DOHH2 (cell line): ENCODE results near the gene STOM.

Experiments
- H3F3A ChIP-seq: fragments of 200-600 bp; sonication (generic), shearing (Covaris generic); 2 replicates; pipeline ENCODE4 v1.6.0; 2016; ENCODE audit warnings: antibody characterized with exemption, mild to moderate bottlenecking; ENCODE audit not compliant: control insufficient read depth, insufficient read depth
- H3K27ac ChIP-seq: fragments of 200-600 bp; sonication (generic); 2 replicates; pipeline ENCODE4 v1.5.1; 2014; ENCODE audit warnings: low read depth, mild to moderate bottlenecking, low read length, moderate library complexity
- H3K27me3 ChIP-seq: fragments of 200-600 bp; sonication (generic); 2 replicates; pipeline ENCODE4 v1.6.1; 2014; ENCODE audit warnings: mild to moderate bottlenecking, low read length, mixed read lengths; ENCODE audit not compliant: control insufficient read depth
- H3K36me3 ChIP-seq: fragments of 200-600 bp; sonication (generic); 2 replicates; pipeline ENCODE4 v1.6.1; 2014; ENCODE audit warnings: mild to moderate bottlenecking, low read length, moderate library complexity, mixed read lengths; ENCODE audit not compliant: control insufficient read depth
- H3K4me1 ChIP-seq: fragments of 200-600 bp; sonication (generic); 2 replicates; pipeline ENCODE4 v1.6.1; 2014; ENCODE audit warnings: mild to moderate bottlenecking, low read length, mixed read lengths; ENCODE audit not compliant: control insufficient read depth
- H3K4me2 ChIP-seq: fragments of 200-600 bp; sonication (generic); 2 replicates; pipeline ENCODE4 v1.6.0; 2014; ENCODE audit warnings: mild to moderate bottlenecking, low read length, moderate library complexity
- H3K4me3 ChIP-seq: fragments of 200-600 bp; sonication (generic); 2 replicates; pipeline ENCODE4 v1.5.1; 2014; ENCODE audit warnings: mild to moderate bottlenecking, low read length, mixed read lengths
- H3K79me2 ChIP-seq: fragments of 200-600 bp; sonication (generic); 2 replicates; pipeline ENCODE4 v1.6.1; 2014; ENCODE audit warnings: mild to moderate bottlenecking, low read length, mixed read lengths; ENCODE audit not compliant: control insufficient read depth
- H3K9me2 ChIP-seq: fragments of 200-600 bp; sonication (generic); replicated peaks from 2 replicates; pipeline ENCODE4 v1.6.1; 2014; ENCODE audit warnings: mild to moderate bottlenecking, low read length, mixed read lengths; ENCODE audit not compliant: control insufficient read depth
- H3K9me3 ChIP-seq: fragments of 200-600 bp; sonication (generic); 2 replicates; pipeline ENCODE4 v1.6.1; 2014; ENCODE audit warnings: antibody characterized with exemption, low read length, mixed read lengths; ENCODE audit not compliant: control insufficient read depth, insufficient read depth
- H4K20me1 ChIP-seq: fragments of 200-600 bp; sonication (generic); 2 replicates; pipeline ENCODE4 v1.6.0; 2014; ENCODE audit warnings: low read depth, mild to moderate bottlenecking, antibody characterized with exemption, low read length, moderate library complexity; ENCODE audit not compliant: control insufficient read depth, insufficient read depth
- EZH2phosphoT487 ChIP-seq: fragments of 200-600 bp; sonication (generic); IDR thresholded peaks from 2 replicates; pipeline ENCODE4 v1.6.1; 2017; ENCODE audit warnings: borderline replicate concordance, mild to moderate bottlenecking, antibody characterized with exemption, low read length, moderate library complexity, mixed read lengths
- TF ChIP-seq, protein P1 (sequence below): fragments of 200-600 bp; sonication (generic); IDR thresholded peaks from one replicate; pipeline ENCODE4 v1.5.1; 2014; ENCODE audit warnings: antibody characterized with exemption, mild to moderate bottlenecking, low read depth, low read length; ENCODE audit not compliant: poor library complexity, severe bottlenecking

The STOM gene

DNA sequence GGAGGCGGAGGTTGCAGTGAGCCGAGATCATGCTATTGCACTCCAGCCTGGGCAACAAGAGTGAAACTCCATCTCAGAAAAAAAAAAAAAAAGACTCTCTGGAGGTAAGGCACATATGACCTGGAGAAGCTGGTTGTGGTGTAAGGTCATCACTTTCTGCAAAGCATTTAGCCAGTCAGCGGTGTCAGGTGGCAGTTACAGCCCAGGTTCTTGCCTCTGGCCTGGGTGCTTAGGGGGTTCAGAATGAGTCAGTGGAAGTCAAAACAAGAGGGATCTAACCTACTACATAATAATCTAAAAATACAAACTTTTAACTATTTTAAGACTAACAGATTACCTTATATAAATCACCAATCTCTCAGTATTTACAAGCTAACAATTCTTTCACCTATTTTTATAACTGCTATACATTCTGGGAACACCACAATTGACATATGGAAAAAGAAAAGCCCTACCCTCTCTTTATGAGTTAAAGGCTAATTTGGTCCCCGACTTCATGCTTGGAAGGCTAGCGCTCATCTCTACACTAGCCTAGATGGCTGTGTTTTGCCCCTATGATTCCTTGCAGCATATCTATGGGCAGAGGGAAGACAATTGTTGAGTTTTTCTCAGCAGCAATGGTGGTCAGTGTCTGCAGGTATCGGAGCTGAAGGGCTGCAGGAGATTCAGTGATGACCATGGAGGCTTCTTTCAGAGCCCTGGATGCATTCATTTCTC lies 29.2 kb downstream of the STOM start:
- Histone ChIP-seq H3K4me2 (no peak overlapping the region), H3K79me2 (no peaks in the 10 kb centered on the region), H4K20me1 (no peaks in the 10 kb centered on the region), H3K27me3 (no peaks in the 10 kb centered on the region), H3K9me3 (no peaks in the 10 kb centered on the region), H3K36me3 (no peaks in the 10 kb centered on the region), H3K9me2 (no peaks in the 10 kb centered on the region), H3K4me1 (peaks cover 3% of the 10 kb centered on the region; the same call in 1 of the 2 replicates), H3K27ac (no peak overlapping the region), H3F3A (no peaks in the 10 kb centered on the region), H3K4me3 (no peak overlapping the region)
- TF ChIP-seq EZH2phosphoT487: no peak
- TF ChIP-seq, protein P1, sequence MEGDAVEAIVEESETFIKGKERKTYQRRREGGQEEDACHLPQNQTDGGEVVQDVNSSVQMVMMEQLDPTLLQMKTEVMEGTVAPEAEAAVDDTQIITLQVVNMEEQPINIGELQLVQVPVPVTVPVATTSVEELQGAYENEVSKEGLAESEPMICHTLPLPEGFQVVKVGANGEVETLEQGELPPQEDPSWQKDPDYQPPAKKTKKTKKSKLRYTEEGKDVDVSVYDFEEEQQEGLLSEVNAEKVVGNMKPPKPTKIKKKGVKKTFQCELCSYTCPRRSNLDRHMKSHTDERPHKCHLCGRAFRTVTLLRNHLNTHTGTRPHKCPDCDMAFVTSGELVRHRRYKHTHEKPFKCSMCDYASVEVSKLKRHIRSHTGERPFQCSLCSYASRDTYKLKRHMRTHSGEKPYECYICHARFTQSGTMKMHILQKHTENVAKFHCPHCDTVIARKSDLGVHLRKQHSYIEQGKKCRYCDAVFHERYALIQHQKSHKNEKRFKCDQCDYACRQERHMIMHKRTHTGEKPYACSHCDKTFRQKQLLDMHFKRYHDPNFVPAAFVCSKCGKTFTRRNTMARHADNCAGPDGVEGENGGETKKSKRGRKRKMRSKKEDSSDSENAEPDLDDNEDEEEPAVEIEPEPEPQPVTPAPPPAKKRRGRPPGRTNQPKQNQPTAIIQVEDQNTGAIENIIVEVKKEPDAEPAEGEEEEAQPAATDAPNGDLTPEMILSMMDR: no peak

DNA sequence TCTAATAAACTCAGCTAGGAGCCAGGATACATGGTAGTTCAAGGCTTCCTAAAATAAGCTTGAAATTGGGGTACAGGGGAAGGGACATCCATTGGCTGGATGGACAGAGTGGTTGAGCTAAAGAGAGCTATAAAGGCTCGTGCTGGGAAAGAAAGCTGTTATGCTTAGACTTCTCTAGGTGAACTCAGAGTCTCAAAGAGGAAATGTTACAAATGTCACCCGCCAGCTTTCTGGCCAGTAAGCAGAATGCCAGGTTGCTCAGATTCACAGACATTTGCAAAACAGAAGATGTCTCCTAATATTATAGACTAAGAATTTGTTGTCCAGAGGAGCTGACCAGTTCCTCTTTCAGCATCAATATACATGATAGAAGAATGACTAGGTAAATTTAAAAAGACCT lies 30.6 kb downstream of the STOM start:
- H4K20me1 ChIP-seq: no peaks in the 10 kb centered on the region
- no peaks in the 10 kb centered on the region for H3K9me2 ChIP-seq
- H3F3A ChIP-seq: no peaks in the 10 kb centered on the region
- H3K27me3 ChIP-seq: no peaks in the 10 kb centered on the region
- no peaks in the 10 kb centered on the region for H3K36me3 ChIP-seq
- H3K27ac ChIP-seq: no peak overlapping the region
- TF ChIP-seq, protein P1: no peak
- peaks cover 3% of the 10 kb centered on the region; the same call in 1 of the 2 replicates for H3K4me1 ChIP-seq
- no peaks in the 10 kb centered on the region for H3K9me3 ChIP-seq
- no peaks in the 10 kb centered on the region for H3K79me2 ChIP-seq
- no peak overlapping the region for H3K4me2 ChIP-seq
- H3K4me3 ChIP-seq: no peak overlapping the region

DNA sequence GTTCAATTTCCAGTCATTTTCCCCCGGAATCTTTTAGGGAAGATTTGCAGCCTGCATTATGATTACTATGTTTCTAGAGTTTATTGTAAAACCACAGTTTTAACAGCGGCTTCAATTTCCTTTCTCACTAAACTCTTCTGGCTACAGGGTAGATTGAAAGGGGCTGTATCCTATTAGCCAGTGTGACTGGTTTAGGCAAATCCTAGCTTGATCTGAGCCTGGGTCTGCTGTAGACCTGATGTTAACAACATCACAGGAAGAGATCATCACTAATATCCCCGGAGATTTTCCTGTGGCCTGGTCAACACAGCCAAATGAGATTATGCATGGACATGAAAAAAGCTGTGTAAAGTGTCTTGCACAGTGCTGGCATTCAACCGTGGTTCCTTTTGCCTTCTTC lies 33.4 kb downstream of the STOM start:
- Histone ChIP-seq H3K79me2 (no peaks in the 10 kb centered on the region), H3K9me3 (no peaks in the 10 kb centered on the region), H3K4me2 (no peak overlapping the region), H3K27ac (no peak overlapping the region), H3K36me3 (no peaks in the 10 kb centered on the region), H3K4me3 (no peak overlapping the region), H3F3A (no peaks in the 10 kb centered on the region), H4K20me1 (no peaks in the 10 kb centered on the region), H3K9me2 (no peaks in the 10 kb centered on the region), H3K27me3 (no peaks in the 10 kb centered on the region), H3K4me1 (peaks cover 3% of the 10 kb centered on the region; the same call in 1 of the 2 replicates)
- TF ChIP-seq, protein P1: no peak
- TF ChIP-seq EZH2phosphoT487: no peak
